ENCODE data around the gene FRG2B.
"Not testable (repeated sequence)": the region's sequence is repeated elsewhere in the genome, so short reads cannot be mapped to it uniquely, and the experiment has no call there.

FRG2B gene

DNA sequence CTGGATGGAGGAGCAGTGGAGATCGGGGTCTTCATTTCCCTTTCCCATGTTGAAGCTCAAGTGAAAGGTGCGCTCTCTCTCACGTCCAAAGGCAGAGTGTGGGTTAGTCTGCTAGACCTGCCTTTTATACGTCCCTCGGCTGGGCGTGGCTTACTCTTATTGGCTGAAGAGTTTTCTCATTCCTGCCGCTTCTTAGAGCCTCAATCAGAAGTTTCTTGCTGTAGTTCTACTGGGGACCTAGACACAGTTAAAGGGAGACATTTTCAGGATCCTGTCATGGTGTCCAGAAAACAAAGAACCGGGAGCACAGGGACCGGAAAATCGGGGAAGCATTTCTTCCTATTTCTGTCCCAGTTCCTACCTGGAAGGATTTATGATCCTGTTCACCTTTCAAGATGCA, at the start of gene FRG2B:
Gene FRG2B, minus strand, starts transcription at position 101 of the 400 bp plus-strand sequence. Its CDS starts 53 bp downstream, at position 48.
- DNase-seq (ENCODE audit: low read depth), result not testable (repeated sequence)

DNA sequence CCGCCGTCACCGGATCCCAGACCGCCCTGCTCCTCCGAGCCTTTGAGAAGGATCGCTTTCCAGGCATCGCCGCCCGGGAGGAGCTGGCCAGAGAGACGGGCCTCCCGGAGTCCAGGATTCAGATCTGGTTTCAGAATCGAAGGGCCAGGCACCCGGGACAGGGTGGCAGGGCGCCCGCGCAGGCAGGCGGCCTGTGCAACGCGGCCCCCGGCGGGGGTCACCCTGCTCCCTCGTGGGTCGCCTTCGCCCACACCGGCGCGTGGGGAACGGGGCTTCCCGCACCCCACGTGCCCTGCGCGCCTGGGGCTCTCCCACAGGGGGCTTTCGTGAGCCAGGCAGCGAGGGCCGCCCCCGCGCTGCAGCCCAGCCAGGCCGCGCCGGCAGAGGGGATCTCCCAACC, 40.9 kb upstream of the FRG2B start:
- not testable (repeated sequence) for DNase-seq (ENCODE audit: low read depth)

DNA sequence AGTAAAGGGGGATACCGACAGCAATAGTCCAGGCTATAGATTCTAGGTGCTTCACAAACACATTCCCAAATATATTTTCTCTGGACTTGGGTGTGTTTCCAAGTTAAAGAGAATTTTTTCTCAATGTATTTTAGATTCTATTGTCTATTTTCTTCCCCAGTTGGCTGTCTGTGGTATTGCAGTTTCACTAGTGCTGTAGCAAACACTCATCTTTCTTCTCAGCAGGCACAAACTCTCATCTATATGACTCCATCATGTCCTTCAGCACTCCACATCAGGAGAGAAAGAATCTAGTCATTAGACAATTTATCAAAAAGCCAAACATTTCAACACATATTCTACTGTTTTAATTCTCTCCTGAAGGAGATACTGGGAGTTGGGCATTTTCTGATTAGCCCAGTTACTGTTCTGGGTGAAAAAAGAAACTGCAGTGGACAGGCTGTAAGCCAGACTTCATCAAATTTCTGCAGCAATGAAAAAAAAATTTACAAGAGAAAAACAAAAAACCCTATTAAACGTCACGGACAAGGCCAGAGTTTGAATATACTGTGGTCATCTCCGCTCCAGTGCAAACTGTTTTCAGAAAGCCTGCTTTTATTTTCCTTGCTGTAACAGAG, 37.1 kb upstream of the FRG2B start:
- DNase-seq (ENCODE audit: low read depth), result not testable (repeated sequence)

DNA sequence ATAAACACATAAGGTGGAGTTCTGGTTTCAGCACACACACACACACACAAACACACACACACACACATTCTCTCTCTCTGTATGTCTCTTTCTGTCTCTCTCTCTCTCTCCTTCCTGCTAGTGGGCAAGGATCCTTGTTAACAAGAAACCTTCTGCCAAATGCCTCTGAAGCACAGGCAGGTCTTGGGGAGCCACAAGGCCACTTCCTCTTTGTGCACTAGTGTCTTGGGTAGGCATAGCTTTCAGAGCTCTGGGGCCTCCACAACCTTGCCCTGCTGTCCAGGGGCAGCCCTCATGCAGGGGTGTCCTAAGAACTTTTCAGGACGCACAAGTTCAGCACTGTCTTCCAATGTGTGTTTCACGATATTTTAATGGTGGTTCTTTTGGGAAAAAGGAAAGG, 34.5 kb upstream of the FRG2B start:
- DNase-seq (ENCODE audit: low read depth), result not testable (repeated sequence)

DNA sequence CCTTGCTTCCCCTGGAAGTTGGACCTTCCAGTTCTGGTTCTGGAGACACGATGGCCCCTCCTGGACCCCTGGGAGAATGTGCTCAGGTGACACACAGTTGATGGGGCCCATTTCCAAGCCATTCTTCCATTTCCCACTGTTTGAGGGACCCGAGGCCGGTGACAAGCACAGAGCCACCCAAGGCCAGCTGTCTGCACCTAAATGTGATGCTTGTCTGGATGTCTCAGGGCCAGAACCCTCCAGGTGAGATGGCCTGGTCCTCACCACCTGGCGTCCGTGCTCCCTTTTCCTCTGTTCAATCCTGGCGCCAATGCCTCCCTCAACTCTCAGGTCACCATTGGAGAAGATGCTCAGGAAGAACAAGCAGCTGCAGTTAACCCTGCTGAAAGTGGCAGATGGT, 33.9 kb upstream of the FRG2B start:
- not testable (repeated sequence) for DNase-seq (ENCODE audit: low read depth)

DNA sequence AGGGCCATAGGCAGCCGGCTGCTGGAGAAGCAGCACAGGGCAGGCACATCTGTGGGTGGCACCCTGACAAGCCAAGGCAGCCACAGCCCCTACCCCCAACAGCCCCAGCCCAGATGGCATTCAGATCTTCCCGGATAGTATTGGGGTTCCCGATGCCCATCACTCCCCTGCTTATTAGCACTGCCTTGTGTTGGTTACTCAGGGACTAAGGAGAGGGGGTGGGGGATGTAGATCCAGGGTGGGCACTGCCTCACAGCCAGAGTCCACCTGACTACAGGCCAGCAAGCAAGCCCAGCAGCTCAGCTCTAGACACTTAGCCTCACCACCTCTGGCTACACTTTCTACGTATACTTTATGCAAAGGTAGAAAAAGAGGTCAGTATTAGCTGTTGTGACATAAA, 30.7 kb upstream of the FRG2B start:
- not testable (repeated sequence) for DNase-seq (ENCODE audit: low read depth)

DNA sequence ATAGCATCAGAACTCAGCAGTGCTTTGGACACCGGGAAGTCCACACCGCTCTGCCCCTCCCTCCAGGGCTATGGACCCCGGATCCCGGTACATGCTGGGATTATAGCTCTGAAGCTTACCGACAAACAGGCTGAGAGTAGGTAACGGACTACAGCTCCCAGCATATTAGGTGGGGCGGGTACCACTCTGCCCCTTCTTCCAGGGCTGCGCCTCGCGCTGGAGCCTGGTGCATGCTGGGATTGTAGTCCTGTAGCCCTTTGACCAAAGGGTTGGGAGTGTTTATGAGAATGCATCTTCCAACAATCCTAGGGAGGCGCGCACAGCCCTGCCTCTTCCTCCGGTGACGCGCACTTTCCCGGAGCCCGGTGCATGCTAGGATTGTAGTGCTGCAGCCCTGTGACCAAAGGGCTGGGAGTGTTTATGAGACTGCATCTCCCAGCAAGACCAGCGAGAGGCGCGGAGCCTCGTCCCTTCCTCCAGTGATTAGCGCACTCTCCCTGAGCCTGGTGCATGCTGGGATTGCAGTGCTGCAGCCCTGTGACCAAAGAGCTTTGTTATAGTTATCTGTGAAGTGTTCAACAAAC, 22.4 kb upstream of the FRG2B start:
- not testable (repeated sequence) for DNase-seq (ENCODE audit: low read depth)

DNA sequence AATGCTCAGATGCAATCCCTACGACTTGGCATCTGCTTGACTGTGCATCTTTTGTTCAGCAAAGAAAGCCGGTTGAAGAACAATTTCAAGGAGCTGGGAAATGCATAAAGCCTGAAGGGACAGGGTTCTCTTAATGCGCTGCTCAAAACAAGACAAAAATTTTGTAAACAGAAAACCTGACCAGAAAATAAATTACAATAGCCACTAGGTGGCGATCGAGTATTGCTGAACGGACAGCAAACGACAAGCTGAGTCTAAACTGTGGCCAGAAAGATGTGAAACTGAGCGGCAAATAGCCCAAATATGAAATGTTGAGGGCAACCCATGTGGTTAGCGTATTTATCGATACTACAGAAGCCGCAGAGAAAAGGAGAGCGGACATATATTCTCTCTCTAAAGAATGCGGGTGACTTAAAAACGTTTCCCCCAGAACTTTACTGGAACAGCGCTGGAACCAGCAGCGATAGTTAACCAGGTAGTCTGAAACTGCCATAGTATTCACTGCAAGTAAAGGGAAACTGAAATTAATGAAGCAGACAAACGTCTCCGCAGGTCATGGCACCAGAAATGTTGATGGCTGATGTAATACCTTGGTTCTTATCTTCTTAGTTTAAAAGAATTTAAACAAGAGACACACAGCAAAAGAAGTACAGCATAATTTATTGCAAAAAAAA, 20.6 kb upstream of the FRG2B start:
- not testable (repeated sequence) for DNase-seq (ENCODE audit: low read depth)

DNA sequence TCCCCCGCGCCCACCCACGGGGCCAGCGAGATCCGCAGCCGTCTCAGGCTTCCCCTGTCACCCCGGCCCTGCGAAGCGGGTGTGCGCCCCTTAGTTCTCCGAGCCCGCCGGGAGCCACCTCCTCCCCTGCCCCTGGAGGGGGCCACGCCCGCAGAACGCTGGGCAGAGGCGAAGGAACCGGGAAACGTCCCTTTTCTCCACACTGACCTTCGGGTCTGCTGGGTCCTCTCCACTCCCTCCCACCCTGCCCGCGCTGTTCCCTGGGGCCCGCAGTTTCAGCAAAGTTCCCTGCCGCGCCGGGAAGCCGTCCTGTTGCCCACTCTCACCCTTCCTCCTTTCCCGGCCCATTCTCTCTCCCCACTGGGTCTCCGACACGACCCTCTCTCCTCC, 11.2 kb upstream of the FRG2B start:
- DNase-seq (ENCODE audit: low read depth), result not testable (repeated sequence)

DNA sequence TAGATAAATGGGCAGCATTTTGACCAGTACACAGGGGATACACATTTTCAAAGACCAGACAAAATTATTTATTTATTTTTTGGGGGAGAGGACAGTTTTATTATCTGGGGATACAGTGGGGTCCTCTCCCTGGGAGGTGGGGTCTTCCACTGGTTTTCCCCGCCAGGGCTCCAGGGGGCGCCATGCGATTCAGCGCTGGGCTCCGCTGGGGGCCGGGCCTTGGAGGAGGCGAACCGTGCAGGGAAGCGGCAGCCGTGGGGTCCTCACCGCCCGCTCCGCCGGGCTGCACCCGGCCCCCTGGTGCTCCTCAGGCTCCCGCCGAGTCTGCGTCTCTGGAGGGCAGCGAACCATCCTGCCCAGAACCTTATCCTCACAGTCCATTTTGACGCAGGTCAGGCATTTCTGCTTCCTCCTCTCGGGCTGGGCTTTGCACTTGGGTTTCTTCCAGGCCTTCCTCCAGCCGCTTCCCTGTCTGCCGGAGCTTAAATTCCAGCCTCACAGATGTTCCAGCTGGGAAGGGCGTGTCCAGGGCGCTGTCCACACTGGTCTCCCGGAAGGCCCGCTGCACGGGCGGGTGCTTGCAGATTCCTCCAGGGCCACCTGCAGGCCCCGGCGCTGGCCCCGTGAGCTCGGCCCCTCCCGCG, 10.7 kb upstream of the FRG2B start:
- not testable (repeated sequence) for DNase-seq (ENCODE audit: low read depth)

DNA sequence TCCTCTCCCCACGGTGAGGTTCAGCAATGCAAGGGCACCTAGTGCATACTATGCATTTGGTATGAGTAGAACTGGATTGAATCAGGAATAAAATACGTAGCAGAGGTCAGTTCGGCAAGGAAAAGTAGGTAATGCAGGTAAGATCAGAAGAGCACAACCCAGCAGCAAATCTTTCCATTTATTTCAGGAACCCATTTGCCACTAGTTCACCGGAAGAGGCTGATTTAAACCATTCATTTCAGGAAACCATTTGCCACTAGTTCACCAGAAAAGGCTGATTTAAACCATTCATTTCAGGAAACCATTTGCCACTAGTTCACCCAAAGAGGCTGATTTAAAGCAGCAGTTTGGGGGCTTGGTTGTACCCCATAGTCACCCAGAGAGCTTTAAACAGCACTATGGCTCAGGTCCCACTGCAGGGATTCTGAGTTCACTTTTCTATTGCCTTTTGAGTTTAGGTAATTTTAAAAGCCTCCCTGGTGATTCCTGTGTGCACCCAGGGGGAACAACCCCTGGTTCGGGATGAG, 4.2 kb upstream of the FRG2B start:
- not testable (repeated sequence) for DNase-seq (ENCODE audit: low read depth)

DNA sequence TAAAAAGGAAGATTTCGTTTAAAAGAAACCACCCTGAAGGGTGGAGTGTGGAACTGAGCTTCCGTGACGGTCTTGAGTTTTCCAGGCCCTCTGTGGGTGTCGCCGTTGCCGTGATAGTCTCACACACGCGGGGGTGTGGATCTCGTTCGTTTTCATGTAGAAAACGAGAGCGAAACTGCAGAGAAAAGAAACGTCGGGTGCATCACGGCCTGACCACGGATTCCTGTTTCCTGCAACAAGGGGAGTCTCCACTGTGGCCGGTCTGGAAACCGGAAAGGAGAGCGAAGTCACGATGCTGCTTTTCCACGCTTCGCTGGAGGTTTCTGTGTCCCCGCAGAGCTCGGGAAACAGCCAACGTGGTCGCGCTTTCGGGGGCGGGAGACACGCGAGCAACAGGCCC, 4.1 kb downstream of the FRG2B start:
- not testable (repeated sequence) for DNase-seq (ENCODE audit: low read depth)

DNA sequence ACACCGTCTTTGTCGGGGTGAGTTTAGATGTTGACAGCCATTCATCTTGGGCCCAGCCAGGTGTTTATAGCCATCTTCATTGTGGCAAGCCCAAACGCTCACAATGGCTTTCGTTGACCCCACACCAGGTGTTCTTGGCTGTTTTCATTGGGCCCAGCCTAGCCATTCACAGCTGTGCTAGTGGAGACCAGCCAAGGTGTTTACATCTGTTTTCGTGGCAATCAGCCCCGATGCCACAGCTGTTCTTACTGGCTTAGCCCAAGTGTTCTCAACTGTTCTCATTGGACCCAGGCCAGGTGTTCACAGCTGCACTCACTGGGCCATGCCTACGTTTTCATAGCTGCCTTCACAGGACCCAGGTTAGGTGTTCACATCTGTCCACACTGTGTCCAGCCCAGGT, 7.7 kb downstream of the FRG2B start:
- no peak for DNase-seq (ENCODE audit: low read depth)

DNA sequence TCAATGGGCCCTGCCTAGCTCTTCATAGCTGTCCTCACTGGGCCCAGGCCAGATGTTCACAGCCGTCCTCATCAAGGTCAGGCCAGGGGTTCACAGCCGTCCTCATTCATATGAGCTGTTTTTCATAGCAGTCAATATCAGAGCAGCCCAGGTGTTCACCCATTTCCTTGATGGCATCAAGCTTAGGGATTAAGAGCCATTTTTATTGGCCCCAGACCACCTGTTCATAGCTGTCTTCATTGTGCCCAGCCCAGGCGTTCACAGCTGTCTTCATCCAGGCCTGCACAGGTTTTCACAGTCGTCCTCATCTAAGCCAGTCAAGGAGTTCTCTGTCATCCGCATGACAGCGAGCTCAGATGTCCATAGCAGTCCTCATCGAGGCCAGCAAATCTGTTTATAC, 9.4 kb downstream of the FRG2B start:
- no peak for DNase-seq (ENCODE audit: low read depth)

DNA sequence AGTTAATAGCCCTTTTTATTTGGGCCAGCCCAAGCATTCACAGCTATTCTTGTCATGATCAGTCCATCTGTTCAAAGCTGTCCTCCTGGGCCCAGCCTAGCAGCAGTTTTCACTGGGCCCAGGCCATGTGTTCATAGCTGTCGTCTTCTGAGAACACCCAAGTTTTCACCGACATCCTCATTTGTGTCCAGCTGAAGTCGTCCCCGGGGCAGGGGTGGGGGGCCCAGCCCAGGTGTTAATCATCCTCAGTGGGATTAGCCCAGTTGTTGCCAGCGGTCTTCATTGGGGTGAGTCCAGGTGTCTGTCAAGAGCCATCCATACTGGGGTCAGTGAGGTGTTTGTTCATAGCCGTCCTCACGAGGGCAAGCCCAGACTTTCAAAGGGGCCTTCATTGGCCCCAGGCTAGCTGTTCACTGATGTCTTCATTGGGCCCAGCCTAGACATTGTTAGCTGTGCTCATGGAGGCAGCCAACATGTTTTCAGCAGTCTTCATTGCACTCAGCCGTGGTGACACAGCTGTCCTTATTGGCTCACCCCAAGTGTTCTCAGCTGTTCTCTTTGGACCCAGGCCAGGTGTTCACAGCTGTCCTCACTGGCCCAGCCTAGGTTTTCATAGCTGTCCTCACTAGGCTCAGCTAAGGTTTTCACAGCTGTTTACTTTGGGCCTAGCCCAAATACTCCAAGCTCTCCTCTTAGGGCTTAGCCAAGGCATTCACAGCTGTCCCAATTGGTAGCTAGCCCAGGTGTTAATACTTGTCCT, 10.0 kb downstream of the FRG2B start:
- no peak for DNase-seq (ENCODE audit: low read depth)

DNA sequence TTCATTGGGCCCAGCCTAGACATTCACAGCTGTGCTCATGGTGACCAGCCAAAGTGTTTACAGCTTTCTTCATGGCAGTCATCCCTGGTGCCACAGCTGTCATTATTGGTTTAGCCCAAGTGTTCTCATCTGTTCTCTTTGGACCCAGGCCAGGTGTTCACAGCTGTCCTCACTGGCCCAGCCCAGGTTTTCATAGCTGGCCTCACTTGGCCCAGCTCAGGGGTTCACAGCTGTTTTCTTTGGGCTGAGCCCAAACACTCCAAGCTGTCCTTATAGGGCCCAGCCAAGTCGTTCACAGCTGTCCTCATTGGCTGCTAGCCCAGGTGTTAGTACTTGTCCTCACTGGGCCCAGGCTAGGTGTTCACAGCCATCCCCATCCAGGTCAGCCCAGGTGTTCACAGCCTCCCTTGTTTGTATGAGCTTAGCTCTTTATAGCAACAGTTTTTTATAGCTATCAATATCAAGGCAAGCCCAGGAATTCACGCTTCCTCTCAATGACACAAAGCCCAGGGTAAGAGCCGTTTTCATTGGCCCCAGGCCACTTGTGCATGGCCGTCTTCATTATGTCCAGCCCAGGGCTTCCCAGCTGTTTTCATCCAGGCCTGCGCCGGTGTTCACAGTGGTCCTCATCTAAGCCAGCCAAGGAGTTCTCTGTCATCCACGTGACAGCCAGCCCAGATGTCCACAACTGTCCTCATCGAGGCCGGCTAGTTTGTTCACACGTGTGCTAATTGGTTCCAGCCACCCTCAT, 11.6 kb downstream of the FRG2B start:
- no peak for DNase-seq (ENCODE audit: low read depth)

DNA sequence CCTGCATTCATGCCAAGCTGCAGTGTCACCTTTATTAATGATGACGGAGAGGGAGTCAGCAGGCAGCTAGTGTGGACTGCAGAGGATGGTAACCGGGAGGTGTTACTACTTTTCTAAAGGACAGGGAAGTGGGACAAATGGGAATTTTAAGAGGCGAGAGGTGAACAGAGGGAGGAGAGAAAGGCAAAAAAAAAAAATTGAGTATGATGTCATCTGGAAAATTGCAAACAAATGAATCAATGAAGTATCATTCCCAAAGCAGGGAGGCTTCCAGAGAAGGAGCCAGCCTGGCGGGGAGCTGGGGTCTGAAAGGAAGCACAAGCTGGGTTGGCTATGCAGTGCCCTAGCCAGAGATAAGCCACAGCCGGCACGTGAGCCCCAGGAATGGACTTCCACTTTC, 12.9 kb downstream of the FRG2B start:
- no peak for DNase-seq (ENCODE audit: low read depth)

DNA sequence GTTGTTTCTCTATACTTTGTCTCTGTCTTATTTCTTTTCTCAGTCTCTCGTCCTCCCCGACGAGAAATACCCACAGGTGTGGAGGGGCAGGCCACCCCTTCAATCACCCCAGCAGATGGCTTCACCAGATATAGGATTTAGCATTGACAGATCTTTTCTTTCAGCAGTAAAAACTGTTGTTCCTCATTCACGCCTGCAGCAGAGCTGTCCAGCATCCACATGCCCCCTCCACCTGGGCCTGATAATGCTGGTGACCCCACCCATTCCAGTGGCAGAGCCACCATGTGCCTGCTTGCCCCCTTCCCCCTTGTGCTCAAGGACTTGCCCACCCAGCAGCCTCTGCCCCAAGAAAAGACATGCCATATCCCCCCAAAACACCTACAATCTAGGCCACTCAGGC, 15.5 kb downstream of the FRG2B start:
- DNase-seq (ENCODE audit: low read depth), result no peak

DNA sequence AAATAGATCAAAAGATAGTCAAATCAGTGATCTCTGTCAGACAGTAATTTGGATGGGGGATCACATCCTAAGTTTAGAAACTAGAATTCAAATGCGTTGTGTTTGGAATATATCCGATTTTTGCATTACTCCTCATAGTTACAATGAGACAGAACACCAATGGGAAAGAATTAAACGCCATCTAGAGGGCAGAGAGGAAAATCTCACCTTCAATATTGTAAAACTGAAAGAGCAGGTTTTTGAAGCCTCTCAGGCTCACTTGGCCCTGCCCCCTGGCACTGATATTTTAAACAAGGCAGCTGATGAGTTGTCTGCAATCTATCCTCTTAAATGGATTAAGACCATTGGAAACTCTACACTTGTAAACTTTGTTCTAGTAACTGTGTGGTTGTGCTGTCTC, 17.7 kb downstream of the FRG2B start:
- no peak for DNase-seq (ENCODE audit: low read depth)

DNA sequence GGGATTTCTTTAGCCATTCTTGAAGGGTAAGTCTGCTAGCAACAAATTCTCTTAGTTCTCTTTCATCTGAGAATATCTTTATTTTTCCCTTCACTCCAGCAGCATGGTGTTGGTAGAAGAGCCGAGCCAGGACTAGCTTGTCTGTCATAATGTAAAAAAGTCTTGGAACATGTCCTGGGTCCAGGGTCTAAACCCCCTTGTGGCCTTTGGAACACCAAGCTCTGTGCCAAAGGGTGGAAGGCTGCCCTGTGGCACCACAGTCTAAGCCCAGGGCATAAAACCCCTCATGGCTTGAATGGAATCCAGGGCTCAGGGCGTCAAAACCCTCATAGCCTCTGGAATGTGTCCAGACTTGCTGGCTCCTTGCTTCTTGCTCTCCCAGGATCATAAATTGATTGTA, 23.2 kb downstream of the FRG2B start:
- DNase-seq (ENCODE audit: low read depth), result not testable (repeated sequence)

DNA sequence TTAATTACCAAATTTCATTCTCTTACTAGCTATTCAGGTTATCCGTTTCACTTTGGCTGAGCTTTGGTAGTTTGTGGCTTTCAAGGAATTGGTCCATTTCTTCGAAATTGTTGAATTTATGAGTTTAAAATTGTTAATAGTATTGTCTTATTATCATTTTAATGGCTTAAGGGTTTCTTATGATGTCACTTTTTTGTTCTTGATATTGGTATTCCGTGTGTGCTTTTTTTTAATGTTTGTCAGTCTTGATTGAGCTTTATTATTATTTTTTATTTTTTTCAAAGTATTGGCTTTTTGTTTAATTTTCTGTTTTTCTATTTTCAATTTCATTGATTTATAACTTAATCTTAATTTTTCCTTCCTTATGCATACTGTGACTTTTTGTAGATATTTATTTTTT, 25.9 kb downstream of the FRG2B start:
- DNase-seq (ENCODE audit: low read depth), result no peak

All from stimulated activated CD8-positive, alpha-beta memory T cell treated with anti-CD3 and anti-CD28 coated beads, Interleukin-12 subunit alpha, Interleukin-12 subunit beta, amount 100 ng/mL, for 4 hours (primary cell).